Esophagus squamous epithelium (tissue), 5 donors: ENCODE data around the gene CPT1A. TPM values are rescaled to one million over a fixed set of nuclear protein-coding genes. Genes with fewer than 3 reads are reported as not detected.

ENCODE experiments used
- DNase-seq: peaks from one replicate; lab custom pipeline; 2025; lab: John Stamatoyannopoulos, UW
- H3K27ac ChIP-seq, 4 donors: fragments of 200-600 bp; sonication (generic); one replicate each; pipeline ENCODE4 v1.5.1; 2016 to 2019; ENCODE audit warnings: mild to moderate bottlenecking in 1 of 4
- H3K27me3 ChIP-seq, 4 donors: fragments of 200-600 bp; sonication (generic); 1 replicate in 3 of 4; 2 replicates in 1 of 4; pipeline versions ENCODE4 v1.5.1 to v1.6.0; 2017 to 2021; ENCODE audit warnings: antibody characterized with exemption in 1 of 4
- H3K36me3 ChIP-seq, 3 donors: fragments of 200-600 bp; sonication (generic); one replicate each; pipeline ENCODE4 v1.5.1; 2016 to 2019
- H3K4me1 ChIP-seq, 3 donors: fragments of 200-600 bp; sonication (generic); one replicate each; pipeline ENCODE4 v1.5.1; 2017 to 2019
- H3K4me3 ChIP-seq, 4 donors: fragments of 200-600 bp; sonication (generic); 1 replicate in 3 of 4; 2 replicates in 1 of 4; pipeline ENCODE4 v1.5.1; 2016 to 2019; ENCODE audit warnings: mild to moderate bottlenecking in 2 of 4, moderate library complexity in 1 of 4
- H3K9me3 ChIP-seq, 3 donors: fragments of 200-600 bp; sonication (generic); one replicate each; pipeline ENCODE4 v1.5.1; 2016 to 2019
- CTCF ChIP-seq, 6 experiments: fragments of 450-650 bp in 4 of 6; fragments of 200-600 bp in 2 of 6; sonication (generic) in 2 of 6; IDR thresholded peaks; one replicate each; pipeline ENCODE4 v1.5.1; 2016 to 2019; ENCODE audit warnings: antibody characterized with exemption in 6 of 6, mild to moderate bottlenecking in 4 of 6, moderate library complexity in 4 of 6
- POLR2A ChIP-seq, 4 donors: fragments of 450-650 bp; IDR thresholded peaks; one replicate each; pipeline ENCODE4 v1.6.1; 2017; ENCODE audit warnings: antibody characterized with exemption in 4 of 4, mild to moderate bottlenecking in 4 of 4, moderate library complexity in 3 of 4
- WGBS, 2 donors: methylation state at CpG; one replicate each; pipeline ENCODE4 v1.1.5; 2018; 5-methylcytosine and 5-hydroxymethylcytosine counted together
- intact Hi-C: fragments of 100-400 bp; cut with DNase I; formaldehyde crosslinking; loops from one replicate; pipeline ENCODE4 v1.15.0; 2022
- total RNA-seq, 4 donors: library from RNA; depleted of rRNA; stranded (reverse); fragments of >200 nt; gene quantifications; one replicate each; pipeline ENCODE4 v1.1.0, GENCODE V29; 2016
- donor health status: DM: yes; HTN: yes; CAD: no.

The CPT1A gene
- total RNA-seq, 4 donors from 2014 or later, result 14.7 to 56.1 (median 27.6) TPM

- Histone ChIP-seq H3K4me3 (no peak overlapping the region), H3K27ac (no peak overlapping the region), H3K4me1 (peaks cover 0 to 13% (median 0%) of the 10 kb centered on the region in 3 donors), H3K9me3 (no peaks in the 10 kb centered on the region), H3K36me3 (peaks cover 13 to 95% (median 44%) of the 10 kb centered on the region in 3 donors), H3K27me3 (no peaks in the 10 kb centered on the region)
- TF ChIP-seq POLR2A (IDR thresholded peaks at IDR 0.05) (no peak), CTCF (IDR thresholded peaks at IDR 0.05) (no peak)
- no peak for DNase-seq
- intact Hi-C loops, result no loop called here
- WGBS, 2 donors, result 83 to 100% methylated on average over 1 to 3 of the region's 3 CpGs
Measured at GRCh38 chr11:68804786-68805185, 36.9 kb downstream of the CPT1A start.

- Histone ChIP-seq H3K9me3 (no peaks in the 10 kb centered on the region), H3K27me3 (no peaks in the 10 kb centered on the region), H3K4me3 (no peak overlapping the region), H3K4me1 (peaks cover 0 to 10% (median 0%) of the 10 kb centered on the region in 3 donors), H3K36me3 (peaks cover 18 to 100% (median 47%) of the 10 kb centered on the region in 3 donors), H3K27ac (no peak overlapping the region)
- TF ChIP-seq CTCF (IDR thresholded peaks at IDR 0.05) (no peak), POLR2A (IDR thresholded peaks at IDR 0.05) (no peak)
- intact Hi-C loops, result no loop called here
- 83 to 87% methylated on average over 4 to 7 of the region's 8 CpGs for WGBS, 2 donors
- DNase-seq, result no peak
Measured at GRCh38 chr11:68803766-68804165, 38.0 kb downstream of the CPT1A start.

- peaks cover 29 to 99% (median 54%) of the 10 kb centered on the region in 3 donors for H3K36me3 ChIP-seq
- intact Hi-C loops, result no loop called here
- H3K4me3 ChIP-seq, result no peak overlapping the region
- no peaks in the 10 kb centered on the region for H3K4me1 ChIP-seq
- no peak overlapping the region for H3K27ac ChIP-seq
- DNase-seq, result no peak
- no peaks in the 10 kb centered on the region for H3K27me3 ChIP-seq
- no peaks in the 10 kb centered on the region for H3K9me3 ChIP-seq
- 38 to 70% methylated on average over 6 to 16 of the region's 23 CpGs for WGBS, 2 donors
- TF ChIP-seq CTCF (IDR thresholded peaks at IDR 0.05) (peak; percentile 14 to 49 (median 32)), POLR2A (IDR thresholded peaks at IDR 0.05) (no peak)
Measured at GRCh38 chr11:68798221-68798813, 43.4 kb downstream of the CPT1A start.

- Histone ChIP-seq H3K4me3 (no peak overlapping the region), H3K27ac (no peak overlapping the region), H3K36me3 (peaks cover 34 to 99% (median 67%) of the 10 kb centered on the region in 3 donors), H3K4me1 (no peaks in the 10 kb centered on the region), H3K27me3 (no peaks in the 10 kb centered on the region), H3K9me3 (no peaks in the 10 kb centered on the region)
- intact Hi-C loops, result no loop called here
- DNase-seq, result no peak
- WGBS, 2 donors, result 91 to 96% methylated on average over 5 of the region's 19 CpGs
- TF ChIP-seq CTCF (IDR thresholded peaks at IDR 0.05) (no peak), POLR2A (IDR thresholded peaks at IDR 0.05) (no peak)
Measured at GRCh38 chr11:68796801-68797200, 44.9 kb downstream of the CPT1A start.

GRCh38 chr11:68792400-68792966 lies 49.2 kb downstream of the CPT1A start:
- peaks cover 31 to 97% (median 48%) of the 10 kb centered on the region in 3 donors for H3K36me3 ChIP-seq
- H3K4me3 ChIP-seq, result no peak overlapping the region
- H3K27ac ChIP-seq, result no peak overlapping the region
- no peaks in the 10 kb centered on the region for H3K4me1 ChIP-seq
- intact Hi-C loops, result no loop called here
- no peaks in the 10 kb centered on the region for H3K9me3 ChIP-seq
- WGBS, 2 donors, result 80 to 82% methylated on average over 8 to 10 of the region's 18 CpGs
- DNase-seq, result no peak
- TF ChIP-seq CTCF (IDR thresholded peaks at IDR 0.05) (no peak), POLR2A (IDR thresholded peaks at IDR 0.05) (no peak)
- H3K27me3 ChIP-seq, result no peaks in the 10 kb centered on the region
